EL (cell line): ENCODE measurements around the gene UNC93B1.
"Not testable (repeated sequence)": the region's sequence is repeated elsewhere in the genome, so short reads cannot be mapped to it uniquely, and the experiment has no call there.

Source experiments
- DNase-seq: peaks from one replicate; pipeline ENCODE4 v3.0.0-alpha.2; 2016

Gene UNC93B1

DNA sequence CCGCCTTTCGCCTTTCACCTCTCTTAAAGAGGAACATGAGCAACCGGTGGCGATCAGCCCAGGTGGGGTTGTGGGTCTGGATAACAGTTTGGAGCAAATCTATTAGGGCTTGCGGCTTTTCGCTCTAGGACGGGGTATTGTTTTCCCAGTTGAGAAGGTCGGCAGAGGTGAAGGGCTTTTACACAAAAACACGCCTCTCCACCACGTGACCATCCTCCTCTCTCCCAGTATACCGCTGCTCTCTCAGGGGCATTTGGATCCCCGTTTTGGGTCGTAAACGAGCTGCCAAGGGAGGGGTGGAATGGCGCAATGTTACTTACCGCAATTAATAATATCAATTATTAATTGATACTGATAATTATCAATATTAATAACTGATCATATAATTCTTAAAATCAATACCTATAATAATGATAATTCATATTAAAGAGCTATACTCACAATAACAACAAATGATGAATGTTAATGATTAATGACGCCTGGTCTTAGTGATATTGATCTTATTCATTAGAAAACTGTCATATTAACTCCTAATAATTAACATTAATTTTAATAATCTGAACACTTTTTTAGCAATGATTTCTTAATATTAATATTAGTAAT is 21.5 kb downstream of the UNC93B1 start:
- DNase-seq: not testable (repeated sequence)

DNA sequence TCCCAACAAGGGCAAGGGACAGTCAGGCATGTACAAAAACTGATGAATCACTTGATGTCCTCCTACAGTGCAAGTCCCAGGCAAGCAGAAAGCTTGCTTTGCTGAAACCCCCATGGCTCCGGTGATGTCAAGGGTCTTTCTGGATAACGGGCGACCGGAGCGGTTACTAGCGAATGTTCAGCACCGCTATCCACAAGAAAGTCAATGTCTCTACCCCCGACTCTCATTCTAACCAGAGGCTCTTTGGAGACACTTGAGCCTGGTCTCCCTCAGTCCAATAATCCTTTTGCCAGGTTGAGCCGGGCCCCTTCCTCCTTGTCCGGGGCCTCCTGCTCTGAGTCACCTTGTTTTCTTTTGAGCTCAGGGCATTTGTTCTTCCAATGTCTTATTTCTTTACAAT is 22.7 kb downstream of the UNC93B1 start:
- DNase-seq: not testable (repeated sequence)

DNA sequence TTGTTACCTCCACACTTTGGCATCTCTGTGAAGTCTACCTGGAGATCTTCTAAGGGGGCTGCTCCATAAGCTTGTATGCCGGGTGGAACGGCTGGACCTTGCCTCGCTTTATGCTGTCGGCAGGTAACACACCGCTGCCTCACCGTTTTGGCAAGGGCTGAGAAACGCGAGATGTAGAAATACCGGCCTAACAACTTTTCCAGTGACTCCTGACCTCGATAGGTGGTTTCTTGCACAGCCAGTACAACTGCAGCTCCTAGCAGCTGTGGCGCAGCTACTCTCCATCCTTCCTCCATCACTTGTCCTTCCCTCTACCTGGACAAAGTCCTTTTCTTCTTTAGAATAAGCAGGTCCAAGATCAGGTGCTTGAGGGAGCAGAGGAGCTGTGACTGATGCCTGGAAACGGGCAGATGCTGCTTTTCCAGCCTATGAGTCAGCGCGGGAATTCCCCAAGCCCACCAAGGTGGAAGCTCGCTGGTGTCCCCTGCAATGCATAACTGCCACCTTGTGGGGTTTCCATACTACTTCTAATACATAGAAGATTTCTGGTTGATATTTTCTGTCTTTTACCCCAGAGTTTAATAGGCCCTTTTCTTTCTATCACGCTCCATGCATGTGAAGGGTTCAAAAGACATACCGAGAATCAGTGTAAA is 25.0 kb downstream of the UNC93B1 start:
- not testable (repeated sequence) for DNase-seq

DNA sequence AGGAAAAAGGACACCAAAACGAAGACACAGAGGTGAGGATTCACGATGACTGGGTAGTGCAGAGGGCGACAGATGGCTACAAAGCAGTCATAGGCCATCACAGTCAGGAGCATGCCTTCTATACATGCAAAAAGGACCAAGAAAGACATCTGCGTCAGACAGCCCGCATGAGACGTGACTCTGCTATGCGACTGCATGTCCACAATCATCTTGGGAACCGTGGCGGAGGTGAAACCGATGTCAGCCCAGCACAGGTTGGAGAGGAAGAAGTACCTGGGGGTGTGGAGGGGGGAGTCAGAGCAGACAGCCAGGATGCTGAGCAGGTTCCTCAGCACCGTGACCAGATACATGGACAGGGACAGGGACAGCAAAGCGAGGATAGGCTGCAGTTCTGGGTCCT is 29.2 kb downstream of the UNC93B1 start:
- DNase-seq: not testable (repeated sequence)

DNA sequence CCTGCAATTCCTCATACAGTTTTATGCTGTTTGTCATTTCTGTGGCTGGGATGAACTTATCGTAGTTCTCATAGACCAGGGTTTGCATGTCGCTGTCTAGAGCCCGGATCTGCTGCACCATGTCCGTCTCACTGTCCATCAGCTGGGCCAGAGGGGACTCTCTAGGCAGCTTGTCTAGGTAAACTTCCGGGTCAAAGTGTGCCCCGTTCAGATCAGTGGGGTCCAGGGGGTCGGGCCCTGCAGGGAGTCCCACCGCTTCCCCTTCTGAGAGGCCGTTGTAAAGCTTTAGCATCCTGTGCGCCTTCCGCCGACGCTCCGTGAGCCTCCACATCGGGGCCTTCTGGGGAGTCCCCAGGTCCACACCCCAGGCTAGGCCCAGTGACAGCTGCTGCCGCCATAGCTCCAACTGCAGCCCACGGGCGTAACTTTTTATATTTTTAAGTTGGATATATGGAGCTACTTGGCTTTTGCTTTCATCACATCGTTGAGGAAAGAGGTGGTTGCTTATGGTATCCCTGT is 38.0 kb downstream of the UNC93B1 start:
- DNase-seq: not testable (repeated sequence)

DNA sequence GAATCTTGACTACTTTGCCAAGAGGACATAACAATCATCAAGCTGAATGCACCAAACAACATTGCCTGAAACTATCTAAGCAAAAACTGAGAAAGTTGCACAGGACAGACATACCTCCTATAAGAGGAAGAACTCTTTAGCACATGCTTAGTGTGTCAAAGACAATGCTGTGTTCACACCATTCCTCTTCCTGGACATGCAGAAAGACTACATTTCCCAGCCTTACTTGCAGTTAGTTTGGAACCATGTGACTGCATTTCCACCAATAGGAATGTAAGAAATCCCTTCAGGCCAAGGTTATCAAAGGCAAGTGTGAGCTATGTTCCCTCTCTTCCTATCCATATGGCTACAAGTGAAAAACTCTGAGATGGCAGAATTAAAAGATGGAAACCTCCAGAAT is 39.2 kb downstream of the UNC93B1 start:
- not testable (repeated sequence) for DNase-seq

DNA sequence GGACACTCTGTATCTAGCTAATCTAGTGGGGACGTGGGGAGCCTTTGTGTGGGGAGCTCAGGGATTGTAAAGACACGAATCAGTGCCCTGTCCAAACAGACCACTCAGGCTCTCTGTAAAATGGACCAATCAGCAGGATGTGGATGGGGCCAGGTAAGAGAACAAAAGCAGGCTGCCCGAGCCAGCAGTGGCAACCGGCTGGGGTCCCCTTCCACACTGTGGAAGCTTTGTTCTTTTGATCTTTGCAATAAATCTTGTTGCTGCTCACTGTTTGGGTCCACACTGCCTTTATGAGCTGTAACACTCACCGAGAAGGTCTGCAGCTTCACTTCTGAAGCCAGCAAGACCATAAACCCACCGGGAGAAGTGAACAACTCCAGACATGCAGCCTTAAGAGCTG is 40.0 kb downstream of the UNC93B1 start:
- DNase-seq: not testable (repeated sequence)

DNA sequence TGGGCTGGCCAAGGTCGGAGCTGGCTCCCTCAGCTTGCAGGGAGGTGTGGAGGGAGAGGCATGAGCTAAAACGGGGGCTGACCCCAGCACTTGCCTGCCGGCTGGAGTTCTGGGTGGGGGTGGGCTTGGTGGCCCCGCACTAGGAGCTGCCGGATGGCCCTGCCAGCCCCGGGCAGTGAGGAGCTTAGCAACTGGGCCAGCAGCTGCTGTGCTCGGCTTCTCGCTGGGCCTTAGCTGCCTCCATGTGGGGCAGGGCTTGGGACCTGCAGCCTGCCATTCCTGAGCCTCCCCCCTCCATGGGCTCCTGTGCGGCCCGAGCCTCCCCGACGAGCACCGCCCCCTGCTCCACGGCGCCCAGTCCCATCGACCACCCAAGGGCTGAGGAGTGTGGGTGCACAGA is 40.7 kb downstream of the UNC93B1 start:
- not testable (repeated sequence) for DNase-seq

DNA sequence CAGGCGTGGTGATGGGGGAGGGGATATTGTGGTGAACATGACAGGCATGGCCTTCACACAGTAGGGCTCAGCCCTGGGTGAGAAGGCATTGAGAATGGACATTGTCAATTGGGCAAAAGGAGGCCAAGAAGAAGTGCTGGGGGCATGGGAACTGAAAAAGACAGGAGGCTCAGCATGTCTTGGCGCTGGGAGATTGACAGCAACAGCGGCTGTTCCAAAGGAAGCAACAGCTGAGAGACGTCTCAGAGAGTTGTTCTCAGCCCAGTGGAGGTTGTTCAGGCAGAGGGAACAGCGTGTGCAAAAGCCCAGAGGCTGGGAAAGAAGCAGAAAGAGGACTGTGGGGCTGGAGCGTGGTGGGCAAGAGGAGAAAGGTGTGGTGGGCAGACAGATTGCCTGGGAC is 47.7 kb downstream of the UNC93B1 start:
- not testable (repeated sequence) for DNase-seq

DNA sequence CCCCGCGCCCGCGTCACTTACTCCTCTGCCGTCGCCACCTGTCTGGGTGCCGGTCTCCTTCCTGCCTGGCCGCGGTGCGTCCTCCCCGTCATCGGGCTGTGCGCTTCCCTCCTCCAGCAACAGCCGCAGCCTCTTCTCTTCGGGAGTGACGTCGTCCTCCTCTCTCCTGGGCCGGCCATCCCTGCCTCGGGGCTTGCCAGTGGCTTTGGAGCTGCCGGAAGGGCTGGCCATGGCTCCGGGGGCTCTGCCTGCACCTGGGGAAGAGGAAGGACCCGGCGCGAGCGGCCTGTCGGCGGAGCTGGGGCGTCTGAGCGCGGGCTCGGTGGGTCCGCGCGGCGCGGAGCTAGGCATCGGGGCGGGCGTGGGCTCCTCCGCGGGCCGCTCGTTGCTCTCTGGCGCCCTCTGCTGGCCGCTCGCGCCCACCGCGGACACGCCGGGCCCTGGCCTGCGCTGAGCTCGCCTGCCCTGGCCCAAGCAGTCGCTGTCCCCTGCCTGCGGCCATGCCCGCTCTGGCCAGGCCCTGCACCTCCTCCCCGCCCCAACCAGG is 48.4 kb downstream of the UNC93B1 start:
- peak; percentile 64 for DNase-seq

DNA sequence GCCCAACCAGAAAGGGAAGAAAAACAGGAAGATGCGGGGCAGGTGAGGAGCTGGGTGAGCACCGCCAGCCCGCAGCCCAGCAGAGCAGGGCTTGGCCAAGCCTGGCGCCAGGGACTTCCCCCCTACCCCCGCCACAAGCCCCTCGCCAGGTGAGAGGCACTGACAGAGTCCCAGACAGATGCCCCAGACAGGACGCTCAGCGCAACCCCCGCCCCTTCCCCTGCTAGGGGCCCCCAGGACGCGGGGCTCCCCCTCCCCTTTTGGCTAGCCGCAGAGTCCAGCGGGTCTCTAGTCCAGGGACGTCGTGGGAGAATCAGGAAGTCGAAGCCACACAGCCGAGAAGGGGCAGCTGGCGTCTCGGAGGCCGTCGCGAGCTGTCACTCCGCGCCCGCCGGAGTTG is 48.9 kb downstream of the UNC93B1 start:
- DNase-seq: not testable (repeated sequence)

DNA sequence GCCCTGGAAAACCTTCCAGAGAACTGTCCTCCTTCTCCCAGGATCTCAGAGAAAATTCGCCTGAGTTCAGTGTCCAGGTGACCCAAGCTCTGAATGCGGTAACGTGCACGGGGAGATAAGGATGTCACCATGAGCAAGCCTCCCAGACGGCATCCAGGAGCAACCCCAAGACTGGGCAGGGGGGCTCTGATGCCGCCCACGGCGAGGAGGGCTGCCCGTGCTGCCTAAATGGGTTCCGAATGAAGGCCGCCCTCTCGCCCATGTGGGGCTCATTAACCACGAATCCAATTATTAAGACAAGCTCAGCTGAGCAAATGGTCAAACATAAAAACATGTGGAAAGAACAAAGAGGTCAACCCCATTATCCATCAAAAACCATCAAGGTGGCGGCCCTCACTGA is 49.6 kb downstream of the UNC93B1 start:
- not testable (repeated sequence) for DNase-seq

DNA sequence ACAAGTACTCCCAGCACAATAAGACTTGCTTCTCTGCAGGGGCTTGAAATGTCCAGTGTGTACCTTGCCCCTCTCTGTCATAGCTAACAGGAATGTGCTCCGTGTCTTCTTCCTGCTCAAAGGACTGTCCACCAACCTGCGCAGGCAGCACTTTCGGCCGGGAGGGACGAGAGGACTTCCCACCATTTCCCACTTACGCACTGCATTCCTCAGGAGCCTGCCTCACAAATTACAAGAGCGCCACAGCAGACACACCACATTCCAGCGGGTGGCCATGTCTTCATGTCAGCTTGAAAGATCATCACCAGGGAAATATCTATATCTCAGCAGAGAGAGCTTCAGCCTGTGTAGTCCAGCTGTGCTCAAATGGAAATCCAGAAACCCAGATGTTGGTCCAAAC is 53.2 kb downstream of the UNC93B1 start:
- not testable (repeated sequence) for DNase-seq

DNA sequence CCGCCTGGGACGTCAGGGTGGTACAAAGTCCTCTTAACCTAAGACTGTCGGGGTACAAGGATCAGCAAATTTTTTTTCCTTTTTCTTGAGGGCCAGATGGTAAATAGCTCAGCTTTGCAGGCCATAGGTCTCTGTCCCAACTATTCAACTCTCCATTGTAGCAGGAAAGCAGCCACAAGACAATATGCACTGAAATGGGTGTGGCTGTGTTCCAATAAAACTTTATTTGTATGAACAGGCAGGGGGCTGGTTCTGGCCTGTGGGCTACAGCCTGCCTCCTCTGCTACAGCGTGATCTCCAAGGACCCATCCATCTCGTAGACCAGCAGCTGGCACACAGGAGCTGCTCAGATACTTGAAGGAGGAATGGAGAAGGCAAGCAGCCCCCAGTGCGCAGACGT is 56.1 kb downstream of the UNC93B1 start:
- not testable (repeated sequence) for DNase-seq

DNA sequence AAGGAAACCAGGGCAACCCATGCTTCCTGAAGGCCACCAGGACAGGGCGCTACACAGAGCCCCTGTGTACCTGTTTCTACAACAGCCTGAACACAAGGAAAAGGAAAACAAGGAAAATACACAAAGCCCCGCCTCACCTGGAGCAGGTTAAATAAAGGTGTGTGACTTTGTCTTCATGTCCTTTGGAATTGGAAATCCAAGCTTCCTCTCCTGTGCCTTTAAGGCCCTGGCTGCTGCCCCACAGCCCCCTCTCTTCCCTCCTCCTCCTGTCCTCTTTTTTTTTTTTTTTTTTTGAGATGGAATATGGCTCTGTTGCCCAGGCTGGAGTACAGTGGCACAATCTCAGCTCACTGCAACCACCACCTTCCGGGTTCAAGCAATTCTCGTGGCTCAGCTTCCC is 57.5 kb downstream of the UNC93B1 start:
- not testable (repeated sequence) for DNase-seq

DNA sequence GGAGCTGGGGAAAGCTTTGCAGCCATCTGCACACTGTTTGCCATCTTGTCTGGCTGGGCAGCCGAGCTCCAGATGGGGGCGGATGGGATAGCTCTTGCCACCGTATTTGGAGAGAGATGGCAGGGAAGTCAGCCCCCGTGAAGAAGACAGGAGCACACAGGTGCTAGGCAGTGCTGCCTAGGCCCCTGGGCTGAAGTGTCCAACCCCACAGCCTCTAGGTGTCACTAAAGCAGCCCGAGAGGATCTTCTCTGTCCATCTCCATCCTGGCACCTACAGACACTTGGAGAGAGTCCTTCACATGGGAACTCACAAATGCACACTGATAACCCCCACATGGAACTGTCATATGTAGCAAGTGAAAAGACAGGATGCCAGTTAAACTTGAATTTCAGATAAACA is 60.5 kb downstream of the UNC93B1 start:
- DNase-seq: not testable (repeated sequence)
